ENCODE data around the gene C3orf18. TPM values are rescaled to one million over a fixed set of nuclear protein-coding genes. Genes with fewer than 3 reads are reported as not detected.

The C3orf18 gene
- polyA plus RNA-seq, 1 donor from 2014 or later = 39.9 TPM

DNA sequence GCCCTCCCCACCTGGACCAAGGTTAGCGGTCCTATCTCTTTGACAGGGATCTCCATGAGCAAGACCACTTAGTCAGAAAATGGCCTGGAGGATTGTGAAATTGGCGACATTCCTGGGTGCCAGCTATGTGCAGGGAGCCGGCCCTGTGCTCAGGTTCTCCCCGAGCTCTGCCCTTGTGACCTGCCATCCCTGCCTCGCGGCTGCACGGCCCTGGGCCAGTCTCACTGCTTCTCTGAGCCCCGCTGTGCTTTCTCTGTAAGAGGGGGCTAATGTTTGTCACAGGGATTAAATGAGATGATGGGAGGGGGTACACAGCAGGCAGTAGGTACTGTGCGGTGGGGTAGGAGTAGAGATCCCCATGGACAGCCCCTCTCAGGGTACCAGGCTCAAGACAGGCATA, 14.9 kb downstream of the C3orf18 start:
- Histone ChIP-seq H3K79me2 (replicated peaks; ENCODE audit: insufficient read depth, low read length) (no peaks in the 10 kb centered on the region), H3K4me2 (ENCODE audit: low read length) (no peak overlapping the region), H3K9me3 (ENCODE audit: low read length) (no peaks in the 10 kb centered on the region), H4K20me1 (ENCODE audit: insufficient read depth) (no peaks in the 10 kb centered on the region), H2AFZ (ENCODE audit: low read depth, low read length) (no peak overlapping the region), H3K36me3 (ENCODE audit: insufficient read depth, low read length) (no peaks in the 10 kb centered on the region), H3K27ac (ENCODE audit: low read length) (no peak overlapping the region), H3K27me3 (ENCODE audit: insufficient read depth, low read depth, low read length) (no peaks in the 10 kb centered on the region), H3K9me2 (ENCODE audit: insufficient read depth, low read length) (no peaks in the 10 kb centered on the region), H3K4me3 (ENCODE audit: low read length) (no peak overlapping the region), H3K9ac (ENCODE audit: low read length) (no peak overlapping the region), H3F3A (ENCODE audit: insufficient read depth, low read length, poor library complexity, severe bottlenecking) (no peaks in the 10 kb centered on the region)
- TF ChIP-seq SMC3 (conservative IDR thresholded peaks at IDR 0.05; ENCODE audit: poor library complexity) (no peak), POLR2AphosphoS5 (IDR thresholded peaks at IDR 0.05) (no peak)
- TF ChIP-seq, protein P1, sequence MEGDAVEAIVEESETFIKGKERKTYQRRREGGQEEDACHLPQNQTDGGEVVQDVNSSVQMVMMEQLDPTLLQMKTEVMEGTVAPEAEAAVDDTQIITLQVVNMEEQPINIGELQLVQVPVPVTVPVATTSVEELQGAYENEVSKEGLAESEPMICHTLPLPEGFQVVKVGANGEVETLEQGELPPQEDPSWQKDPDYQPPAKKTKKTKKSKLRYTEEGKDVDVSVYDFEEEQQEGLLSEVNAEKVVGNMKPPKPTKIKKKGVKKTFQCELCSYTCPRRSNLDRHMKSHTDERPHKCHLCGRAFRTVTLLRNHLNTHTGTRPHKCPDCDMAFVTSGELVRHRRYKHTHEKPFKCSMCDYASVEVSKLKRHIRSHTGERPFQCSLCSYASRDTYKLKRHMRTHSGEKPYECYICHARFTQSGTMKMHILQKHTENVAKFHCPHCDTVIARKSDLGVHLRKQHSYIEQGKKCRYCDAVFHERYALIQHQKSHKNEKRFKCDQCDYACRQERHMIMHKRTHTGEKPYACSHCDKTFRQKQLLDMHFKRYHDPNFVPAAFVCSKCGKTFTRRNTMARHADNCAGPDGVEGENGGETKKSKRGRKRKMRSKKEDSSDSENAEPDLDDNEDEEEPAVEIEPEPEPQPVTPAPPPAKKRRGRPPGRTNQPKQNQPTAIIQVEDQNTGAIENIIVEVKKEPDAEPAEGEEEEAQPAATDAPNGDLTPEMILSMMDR (IDR thresholded peaks at IDR 0.05; ENCODE audit: poor library complexity, severe bottlenecking) = no peak

- H3K9me2 ChIP-seq (ENCODE audit: insufficient read depth, low read length) = no peaks in the 10 kb centered on the region
- no peaks in the 10 kb centered on the region for H4K20me1 ChIP-seq (ENCODE audit: insufficient read depth)
- no peaks in the 10 kb centered on the region for H3K9me3 ChIP-seq (ENCODE audit: low read length)
- H3K4me3 ChIP-seq (ENCODE audit: low read length) = no peak overlapping the region
- H3K36me3 ChIP-seq (ENCODE audit: insufficient read depth, low read length) = no peaks in the 10 kb centered on the region
- no peak overlapping the region for H3K4me2 ChIP-seq (ENCODE audit: low read length)
- H3K27me3 ChIP-seq (ENCODE audit: insufficient read depth, low read depth, low read length) = no peaks in the 10 kb centered on the region
- H3K9ac ChIP-seq (ENCODE audit: low read length) = no peak overlapping the region
- H2AFZ ChIP-seq (ENCODE audit: low read depth, low read length) = no peak overlapping the region
- TF ChIP-seq EP300 (conservative IDR thresholded peaks at IDR 0.05; ENCODE audit: poor library complexity, severe bottlenecking) (no peak), SMC3 (conservative IDR thresholded peaks at IDR 0.05; ENCODE audit: poor library complexity) (no peak), TAF1 (IDR thresholded peaks at IDR 0.05; ENCODE audit: low read depth) (no peak), RAD21 (conservative IDR thresholded peaks at IDR 0.05) (no peak), EZH2 (IDR thresholded peaks at IDR 0.05; ENCODE audit: borderline replicate concordance, insufficient read depth, low read length, poor library complexity, severe bottlenecking) (no peak), MXI1 (conservative IDR thresholded peaks at IDR 0.05; ENCODE audit: poor library complexity, severe bottlenecking) (no peak), POLR2AphosphoS5 (IDR thresholded peaks at IDR 0.05) (no peak)
- TF ChIP-seq, protein P1 (IDR thresholded peaks at IDR 0.05; ENCODE audit: poor library complexity, severe bottlenecking) = no peak
- TF ChIP-seq, protein P2, sequence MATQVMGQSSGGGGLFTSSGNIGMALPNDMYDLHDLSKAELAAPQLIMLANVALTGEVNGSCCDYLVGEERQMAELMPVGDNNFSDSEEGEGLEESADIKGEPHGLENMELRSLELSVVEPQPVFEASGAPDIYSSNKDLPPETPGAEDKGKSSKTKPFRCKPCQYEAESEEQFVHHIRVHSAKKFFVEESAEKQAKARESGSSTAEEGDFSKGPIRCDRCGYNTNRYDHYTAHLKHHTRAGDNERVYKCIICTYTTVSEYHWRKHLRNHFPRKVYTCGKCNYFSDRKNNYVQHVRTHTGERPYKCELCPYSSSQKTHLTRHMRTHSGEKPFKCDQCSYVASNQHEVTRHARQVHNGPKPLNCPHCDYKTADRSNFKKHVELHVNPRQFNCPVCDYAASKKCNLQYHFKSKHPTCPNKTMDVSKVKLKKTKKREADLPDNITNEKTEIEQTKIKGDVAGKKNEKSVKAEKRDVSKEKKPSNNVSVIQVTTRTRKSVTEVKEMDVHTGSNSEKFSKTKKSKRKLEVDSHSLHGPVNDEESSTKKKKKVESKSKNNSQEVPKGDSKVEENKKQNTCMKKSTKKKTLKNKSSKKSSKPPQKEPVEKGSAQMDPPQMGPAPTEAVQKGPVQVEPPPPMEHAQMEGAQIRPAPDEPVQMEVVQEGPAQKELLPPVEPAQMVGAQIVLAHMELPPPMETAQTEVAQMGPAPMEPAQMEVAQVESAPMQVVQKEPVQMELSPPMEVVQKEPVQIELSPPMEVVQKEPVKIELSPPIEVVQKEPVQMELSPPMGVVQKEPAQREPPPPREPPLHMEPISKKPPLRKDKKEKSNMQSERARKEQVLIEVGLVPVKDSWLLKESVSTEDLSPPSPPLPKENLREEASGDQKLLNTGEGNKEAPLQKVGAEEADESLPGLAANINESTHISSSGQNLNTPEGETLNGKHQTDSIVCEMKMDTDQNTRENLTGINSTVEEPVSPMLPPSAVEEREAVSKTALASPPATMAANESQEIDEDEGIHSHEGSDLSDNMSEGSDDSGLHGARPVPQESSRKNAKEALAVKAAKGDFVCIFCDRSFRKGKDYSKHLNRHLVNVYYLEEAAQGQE (IDR thresholded peaks at IDR 0.05; ENCODE audit: borderline replicate concordance) = no peak
- H3F3A ChIP-seq (ENCODE audit: insufficient read depth, low read length, poor library complexity, severe bottlenecking) = no peaks in the 10 kb centered on the region
- H3K79me2 ChIP-seq (replicated peaks; ENCODE audit: insufficient read depth, low read length) = no peaks in the 10 kb centered on the region
- no peak overlapping the region for H3K27ac ChIP-seq (ENCODE audit: low read length)
Observed at GRCh38 chr3:50551681-50552435, 15.7 kb downstream of the C3orf18 start.

All from neural cell (in vitro differentiated cells).